Stimulated activated CD4-positive, alpha-beta T cell treated with anti-CD3 and anti-CD28 coated beads, Interleukin-15, amount 100 ng/mL, for 1 hour (primary cell): Measurements from ENCODE around the gene SAMHD1.
"Not testable (repeated sequence)": the region's sequence is repeated elsewhere in the genome, so short reads cannot be mapped to it uniquely, and the experiment has no call there.

Experiments used
- DNase-seq, 2 donors: peaks; one replicate each; pipeline ENCODE4 v3.0.0-alpha.2; 2020; ENCODE audit warnings: low read depth in 1 of 2, low spot score in 1 of 2

Gene SAMHD1

DNA sequence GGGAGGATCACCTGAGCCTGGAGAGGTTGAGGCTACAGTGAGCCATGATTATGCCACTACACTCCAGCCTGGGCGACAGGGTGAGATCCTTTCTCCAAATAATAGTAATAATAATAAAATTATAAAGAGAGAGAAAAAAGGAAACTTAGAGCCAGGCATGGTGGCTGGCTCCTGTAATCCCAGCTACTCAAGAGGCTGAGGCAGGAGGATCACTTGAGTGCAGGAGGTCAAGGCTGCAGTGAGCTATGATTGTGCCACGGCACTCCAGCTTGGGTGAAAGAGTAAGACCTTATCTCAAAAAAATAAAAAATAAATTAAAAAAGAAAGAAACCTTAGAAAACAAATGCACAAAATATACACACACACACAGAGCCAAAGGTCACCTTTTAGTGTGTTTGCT is 5.2 kb upstream of the SAMHD1 start:
- no peak for DNase-seq

- no peak for DNase-seq
These were observed 4.5 kb upstream of the SAMHD1 start for GRCh38 chr20:36956016-36956415.

GRCh38 chr20:36951979-36952738 is 651 bp upstream of the SAMHD1 start:
- no peak for DNase-seq

DNA sequence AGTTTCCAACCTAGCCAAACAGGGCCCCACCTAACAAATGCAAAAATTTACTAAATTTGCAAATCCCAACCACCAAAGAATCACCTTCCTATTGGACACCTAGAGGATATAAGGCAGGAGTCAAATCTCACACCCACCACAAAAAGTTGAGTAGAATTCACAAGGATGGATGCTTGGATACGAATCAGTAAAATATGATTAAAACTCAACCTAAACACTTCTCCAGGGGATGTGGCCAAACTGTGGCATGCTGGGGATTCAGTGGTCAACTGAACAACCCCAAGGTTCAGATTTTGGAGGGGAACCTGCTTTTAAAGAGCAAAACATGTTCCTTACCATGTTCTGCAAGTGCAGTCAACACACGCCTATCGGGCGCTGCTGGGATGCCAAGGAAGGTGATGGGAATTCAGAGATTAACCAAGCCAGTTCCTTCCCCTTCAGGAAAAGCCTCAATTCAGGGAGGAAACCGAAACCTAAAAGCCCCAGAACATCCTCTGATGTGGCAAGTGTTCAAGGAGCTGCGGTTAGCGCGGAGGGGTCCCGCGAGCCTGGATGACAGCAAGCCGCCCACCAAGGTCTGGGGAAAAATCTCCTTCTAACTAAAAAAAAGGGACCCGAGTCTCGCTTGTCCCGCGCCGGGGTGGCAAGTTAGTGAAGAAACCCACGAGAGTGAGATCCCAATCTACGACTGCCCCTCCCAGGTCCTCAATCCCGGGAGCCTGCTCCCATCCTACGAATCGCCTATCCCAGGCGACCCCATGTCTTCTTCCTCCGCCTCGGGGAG is 902 bp downstream of the SAMHD1 start:
- no peak for DNase-seq

GRCh38 chr20:36941401-36941835 is 10.1 kb downstream of the SAMHD1 start:
- no peak for DNase-seq

- DNase-seq, result no peak
These were observed 14.1 kb downstream of the SAMHD1 start for GRCh38 chr20:36937402-36937770.

GRCh38 chr20:36936761-36937401 is 14.6 kb downstream of the SAMHD1 start:
- not testable (repeated sequence) for DNase-seq

DNA sequence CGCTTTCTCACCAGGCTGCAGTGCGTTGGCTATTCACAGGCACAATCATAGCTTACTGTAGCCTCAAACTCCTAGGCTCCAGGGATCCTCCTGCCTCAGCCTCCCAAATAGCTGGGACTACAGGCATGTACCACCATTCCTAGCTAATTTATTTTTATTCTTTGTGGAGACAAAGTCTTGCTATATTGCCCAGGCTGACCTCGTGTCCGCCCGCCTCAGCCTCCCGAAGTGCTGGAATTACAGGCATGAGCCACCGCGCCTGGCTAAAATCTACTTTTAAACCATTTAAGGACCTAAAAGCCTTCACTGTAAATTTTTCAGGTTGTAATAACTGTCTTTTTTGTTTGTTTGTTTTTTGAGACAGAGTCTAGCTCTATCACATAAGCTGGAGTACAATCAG is 15.2 kb downstream of the SAMHD1 start:
- no peak for DNase-seq

DNA sequence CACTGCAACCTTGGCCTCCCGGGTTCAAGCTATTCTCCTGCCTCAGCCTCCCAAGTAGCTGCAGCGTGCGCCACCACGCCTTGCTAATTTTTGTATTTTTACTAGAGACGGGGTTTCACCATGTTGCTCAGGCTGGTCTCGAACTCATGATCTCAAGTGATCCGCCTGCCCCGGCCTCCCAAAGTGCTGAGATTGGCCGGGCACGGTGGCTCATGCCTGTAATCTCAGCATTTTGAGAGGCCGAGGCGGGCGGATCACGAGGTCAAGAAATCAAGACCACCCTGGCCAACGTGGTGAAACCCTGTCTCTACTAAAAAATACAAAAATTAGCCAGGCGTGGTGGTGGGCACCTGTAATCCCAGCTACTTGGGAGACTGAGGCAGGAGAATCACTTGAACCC is 17.9 kb downstream of the SAMHD1 start:
- DNase-seq, result not testable (repeated sequence)

DNA sequence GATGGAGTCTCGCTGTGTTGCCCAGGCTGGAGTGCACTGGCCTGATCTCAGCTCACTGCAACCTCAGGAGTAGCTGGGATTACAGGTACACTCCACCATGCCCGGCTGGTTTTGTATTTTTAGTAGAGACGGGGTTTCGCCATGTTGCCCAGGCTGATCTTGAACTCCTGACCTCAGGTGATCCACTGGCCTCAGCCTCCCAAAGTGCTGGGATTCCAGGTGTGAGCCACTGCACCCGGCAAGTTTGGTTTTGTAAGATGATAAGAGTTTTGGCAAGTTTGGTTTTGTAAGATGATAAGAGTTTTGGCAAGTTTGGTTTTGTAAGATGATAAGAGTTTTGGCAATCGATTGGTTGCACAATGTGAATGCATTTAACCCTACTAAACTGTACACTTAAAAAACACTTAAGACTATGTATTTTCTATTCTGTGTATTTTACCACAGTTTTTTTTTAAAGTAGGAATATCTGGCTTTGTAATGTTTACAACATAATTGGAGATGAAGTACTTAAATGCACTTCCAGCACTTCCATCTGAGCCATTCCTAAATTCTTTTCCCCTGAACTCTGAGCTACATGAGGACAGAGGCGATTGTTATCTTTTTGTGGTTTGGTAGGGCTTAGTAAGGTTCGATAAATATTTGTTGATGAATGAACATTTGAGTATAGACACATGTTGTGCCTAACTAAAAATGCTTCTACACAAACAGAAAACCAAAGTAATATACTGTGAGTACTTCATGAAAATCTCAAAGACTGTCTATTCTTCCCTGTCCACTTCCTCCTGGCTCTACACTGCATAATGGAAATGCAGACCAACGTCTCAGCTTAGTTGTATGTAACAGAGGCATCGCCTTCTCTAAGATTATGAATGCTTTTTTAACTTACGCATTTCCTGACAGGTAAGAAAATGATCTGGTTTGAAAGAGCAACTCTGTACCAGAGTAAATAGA is 18.8 kb downstream of the SAMHD1 start:
- DNase-seq, result no peak

DNA sequence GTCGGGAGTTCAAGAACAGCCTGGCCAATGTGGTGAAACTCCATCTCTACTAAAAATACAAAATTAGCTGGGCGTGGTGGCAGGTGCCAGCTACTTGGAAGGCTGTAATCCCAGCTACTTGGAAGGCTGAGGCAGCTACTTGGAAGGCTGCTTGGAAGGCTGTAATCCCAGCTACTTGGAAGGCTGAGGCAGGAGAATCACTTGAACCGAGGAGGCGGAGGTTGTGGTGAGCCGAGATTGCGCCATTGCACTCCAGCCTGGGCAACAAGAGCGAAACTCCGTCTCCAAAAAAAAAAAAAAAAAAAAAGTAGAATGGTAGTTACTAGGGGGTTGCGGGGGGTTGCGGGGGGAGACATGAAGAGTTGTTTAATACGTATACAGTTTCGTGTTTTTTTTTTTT is 19.4 kb downstream of the SAMHD1 start:
- DNase-seq, result not testable (repeated sequence)

GRCh38 chr20:36929691-36930090 is 21.8 kb downstream of the SAMHD1 start:
- DNase-seq, result no peak

GRCh38 chr20:36929290-36929689 is 22.2 kb downstream of the SAMHD1 start:
- no peak for DNase-seq

DNA sequence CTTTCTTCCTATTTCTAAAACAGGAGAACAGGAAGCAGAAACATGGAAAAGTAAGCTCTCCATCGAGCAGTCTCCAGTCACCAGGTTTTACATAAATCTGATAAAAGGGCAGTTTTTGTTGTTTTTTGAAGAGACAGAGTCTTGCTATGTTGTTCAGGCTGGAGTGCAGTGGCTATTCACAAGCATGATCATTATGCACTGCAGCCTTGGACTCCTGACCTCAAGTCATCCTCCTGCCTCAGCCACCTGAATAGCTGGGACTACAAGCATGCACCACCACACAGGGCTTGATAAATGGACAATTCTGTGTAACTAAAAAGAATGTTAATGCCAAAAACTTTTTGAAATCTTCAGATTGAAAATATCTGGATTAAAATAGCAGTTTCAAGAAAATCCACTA is 23.8 kb downstream of the SAMHD1 start:
- DNase-seq, result no peak

- DNase-seq, result no peak
These were observed 24.8 kb downstream of the SAMHD1 start for GRCh38 chr20:36926653-36927200.

DNA sequence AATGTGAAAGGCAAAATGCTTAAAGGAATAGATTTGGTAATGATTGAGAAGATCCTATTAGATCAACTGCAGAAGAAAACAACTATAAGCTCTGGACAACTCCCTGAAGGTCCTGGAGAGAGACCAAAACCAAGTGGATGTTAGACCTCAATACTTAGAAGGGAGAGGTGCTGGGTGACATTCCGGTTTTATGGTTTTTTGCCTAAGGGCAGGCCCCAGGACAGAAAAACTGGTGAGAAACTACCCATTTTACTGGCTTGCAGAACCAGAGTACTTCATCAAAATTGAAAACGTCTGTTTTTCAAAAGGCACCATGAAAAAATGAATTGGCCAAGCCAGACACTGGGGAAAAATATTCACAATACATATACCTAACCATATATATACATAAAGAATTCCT is 26.3 kb downstream of the SAMHD1 start:
- no peak for DNase-seq

DNA sequence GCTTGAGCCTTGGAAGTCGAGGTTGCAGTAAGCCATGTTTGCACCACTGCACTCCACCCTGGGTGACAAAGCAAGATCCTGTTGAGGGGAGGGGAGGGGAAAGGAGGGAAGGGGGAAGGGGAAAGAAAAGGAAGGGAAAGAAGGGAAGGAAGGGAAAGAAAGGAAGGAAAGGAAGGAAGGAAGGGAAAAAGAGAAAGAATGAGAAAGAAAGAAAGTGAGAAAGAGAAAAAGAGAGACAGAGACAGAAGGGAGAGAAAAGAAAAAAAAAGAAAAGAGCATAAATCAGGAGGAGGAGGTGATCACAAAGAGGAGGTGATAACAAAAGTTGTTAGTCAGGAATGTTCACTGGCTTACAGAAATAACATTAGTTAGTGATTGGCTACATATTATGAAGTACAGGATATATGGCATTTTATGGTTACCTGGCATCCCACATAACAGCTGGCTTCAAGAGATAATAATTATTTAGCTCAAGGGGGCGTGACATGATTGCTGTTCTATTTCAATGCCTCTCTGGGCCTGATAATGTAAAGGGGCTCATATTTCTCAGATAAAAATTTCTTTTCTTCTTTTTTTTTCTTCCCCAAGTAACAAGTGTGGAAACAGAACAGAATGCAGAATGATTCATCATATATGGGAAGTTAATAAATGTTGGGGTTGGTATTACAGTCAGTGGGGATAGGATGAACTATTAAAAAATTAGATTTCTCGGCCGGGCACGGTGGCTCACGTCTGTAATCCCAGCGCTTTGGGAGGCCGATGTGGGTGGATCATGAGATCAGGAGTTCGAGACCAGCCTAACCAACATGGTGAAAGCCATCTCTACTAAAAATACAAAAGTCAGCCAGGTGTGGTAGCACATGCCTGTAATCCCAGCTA is 27.1 kb downstream of the SAMHD1 start:
- DNase-seq, result no peak

- DNase-seq, result no peak
These were observed 31.2 kb downstream of the SAMHD1 start for GRCh38 chr20:36920334-36920730.

GRCh38 chr20:36919715-36920333 is 31.7 kb downstream of the SAMHD1 start:
- DNase-seq, result no peak
